HepG2 (cell line): ENCODE measurements around the gene NAMPT. TPM values are rescaled to one million over a fixed set of nuclear protein-coding genes. Genes with fewer than 3 reads are reported as not detected.

Experiments used
- ATAC-seq: fragments of 200-7000 bp; cut with Tn5 transposase; 3 replicates; pipeline ENCODE4 v1.9.1; 2020; ENCODE audit warnings: mild to moderate bottlenecking, moderate library complexity
- BruUV-seq: library from RNA; stranded (reverse); fragments of 400-500 nt; replicated peaks from 2 replicates; lab custom pipeline; 2021; lab: Mats Ljungman, UMichigan
- CTCF ChIA-PET: fragments of 300-600 bp; formaldehyde crosslinking; extraction: SDS; loops from one replicate; lab custom pipeline; 2021; ENCODE audit warnings: low total read pairs, inconsistent platforms, low intra/inter-chr PET ratio; lab: Yijun Ruan, JAX
- POLR2A ChIA-PET: fragments of 350-600 bp; sonication (Branson Sonifier 250); formaldehyde crosslinking; loops from one replicate; lab custom pipeline; 2020; ENCODE audit warnings: antibody characterized with exemption, inconsistent platforms; lab: Yijun Ruan, JAX
- DNase-seq: peaks from one replicate; pipeline ENCODE4 v3.0.0-alpha.2; 2015; ENCODE audit warnings: low spot score
- FAIRE-seq: peaks from 3 replicates; lab custom pipeline; 2011; peaks lifted over from hg19 to GRCh38; lab: Jason Lieb, UNC
- H2AFZ ChIP-seq: one replicate; pipeline ENCODE4 v1.6.1; 2011; ENCODE audit warnings: low read length, inconsistent platforms
- H3K27ac ChIP-seq: fragments of 300-600 bp; 3 replicates; pipeline ENCODE4 v1.8.0; 2011; ENCODE audit warnings: mixed run types, mild to moderate bottlenecking, mixed read lengths, low read length, inconsistent platforms; ENCODE audit not compliant: insufficient read depth; ENCODE audit errors: extremely low read length
- H3K27me3 ChIP-seq, 2 experiments: fragments of 200-600 bp in 1 of 2; 2 replicates in 1 of 2; 3 replicates in 1 of 2; pipeline versions ENCODE4 v1.6.0 to v1.8.0; 2011; ENCODE audit warnings: low read length in 2 of 2, mild to moderate bottlenecking in 2 of 2, moderate library complexity in 2 of 2, inconsistent platforms in 1 of 2; ENCODE audit not compliant: insufficient read depth in 2 of 2, control insufficient read depth in 1 of 2
- H3K36me3 ChIP-seq, 2 experiments: fragments of 200-600 bp in 1 of 2; replicated peaks in 1 of 2; 2 replicates in 1 of 2; 3 replicates in 1 of 2; pipeline versions ENCODE4 v1.5.1 to v1.8.0; 2011; ENCODE audit warnings: low read length in 2 of 2, inconsistent platforms in 1 of 2; ENCODE audit not compliant: insufficient read depth in 2 of 2, control insufficient read depth in 1 of 2
- H3K4me1 ChIP-seq: 2 replicates; pipeline ENCODE4 v1.5.1; 2012; ENCODE audit warnings: low read length, inconsistent platforms; ENCODE audit not compliant: insufficient read depth
- H3K4me2 ChIP-seq: 2 replicates; pipeline ENCODE4 v1.6.0; 2011; ENCODE audit warnings: low read depth, low read length, inconsistent platforms
- H3K4me3 ChIP-seq, 3 experiments: fragments of 200-600 bp in 1 of 3; sonication (generic), shearing (Covaris generic) in 1 of 3; replicated peaks in 1 of 3; 2 replicates each; pipeline ENCODE4 v1.5.1; 2011 to 2016; ENCODE audit warnings: low read length in 3 of 3, inconsistent platforms in 2 of 3, low read depth in 2 of 3, mild to moderate bottlenecking in 2 of 3, control low read depth in 1 of 3, mixed read lengths in 1 of 3; ENCODE audit not compliant: insufficient read depth in 1 of 3
- H3K79me2 ChIP-seq: one replicate; pipeline ENCODE4 v1.6.1; 2011; ENCODE audit warnings: low read length, inconsistent platforms; ENCODE audit not compliant: insufficient read depth
- H3K9ac ChIP-seq: 2 replicates; pipeline ENCODE4 v1.6.0; 2011; ENCODE audit warnings: mild to moderate bottlenecking, low read depth, low read length, inconsistent platforms; ENCODE audit not compliant: insufficient read depth
- H3K9me3 ChIP-seq: 2 replicates; pipeline ENCODE4 v1.5.1; 2012; ENCODE audit warnings: mild to moderate bottlenecking, low read length
- H4K20me1 ChIP-seq: 2 replicates; pipeline ENCODE4 v1.6.0; 2011; ENCODE audit warnings: inconsistent platforms, mild to moderate bottlenecking, low read length, moderate library complexity; ENCODE audit not compliant: insufficient read depth
- ARHGAP35 ChIP-seq: sonication (generic); formaldehyde crosslinking; IDR thresholded peaks from 2 replicates; pipeline ENCODE4 v1.9.0; 2022; ENCODE audit warnings: mild to moderate bottlenecking, inconsistent platforms, moderate library complexity, missing genetic modification reagents, borderline replicate concordance
- ATAD3A ChIP-seq: sonication (generic); formaldehyde crosslinking; IDR thresholded peaks from 2 replicates; pipeline ENCODE4 v1.4.0; 2020; ENCODE audit warnings: missing genetic modification reagents
- POLR2AphosphoS2 ChIP-seq: IDR thresholded peaks from 2 replicates; pipeline ENCODE4 v1.6.1; 2011; ENCODE audit warnings: low read depth, low read length, improper control_type of control experiment
- ZBTB3 ChIP-seq: sonication (generic); formaldehyde crosslinking; IDR thresholded peaks from 2 replicates; pipeline ENCODE4 v1.4.0; 2020; ENCODE audit warnings: low read depth, mild to moderate bottlenecking, moderate library complexity, missing genetic modification reagents, borderline replicate concordance
- ZNF180 ChIP-seq: sonication (generic); formaldehyde crosslinking; IDR thresholded peaks from 2 replicates; pipeline ENCODE4 v1.4.0; 2020; ENCODE audit warnings: low read depth, missing genetic modification reagents, borderline replicate concordance
- ZNF577 ChIP-seq: sonication (generic); formaldehyde crosslinking; IDR thresholded peaks from 2 replicates; pipeline ENCODE4 v1.4.0; 2020; ENCODE audit warnings: mild to moderate bottlenecking, low read depth, missing genetic modification reagents, borderline replicate concordance
- WGBS: methylation state at CpG from one replicate; pipeline ENCODE4 v1.1.6; 2017; ENCODE audit warnings: low lambda C conversion rate; 5-methylcytosine and 5-hydroxymethylcytosine counted together
- in situ Hi-C: cut with HindIII; loops from 2 replicates; pipeline ENCODE4 v1.10.0; 2017; ENCODE audit warnings: low pct_unique_long_range_greater_than_20kb; ENCODE audit not compliant: extremely low pct_ligation_motif_present
- intact Hi-C: fragments of 100-400 bp; cut with micrococcal nuclease; formaldehyde crosslinking; loops from one replicate; pipeline ENCODE4 v1.10.0; 2022; ENCODE audit not compliant: unreplicated experiment
- polyA plus RNA-seq, 8 experiments: library from polyadenylated mRNA; depleted of rRNA in 3 of 8; stranded (reverse) in 7 of 8; unstranded in 1 of 8; fragments of >200 nt; fragmentation: Illumina TruSeq in 4 of 8; extraction: Trizol in 4 of 8; gene quantifications; 2 replicates each; pipeline versions ENCODE4 v1.2.1 to v1.2.3, GENCODE V29; 2011 to 2016; ENCODE audit warnings: low read depth in 4 of 8, missing spikeins in 1 of 8, mixed read lengths in 1 of 8; ENCODE audit not compliant: insufficient read depth in 1 of 8
- total RNA-seq, 5 experiments: library from RNA; depleted of rRNA; stranded (reverse); fragments of >200 nt; fragmentation: Illumina TruSeq; extraction: Trizol; gene quantifications; 2 replicates each; pipeline ENCODE4 v1.2.3, GENCODE V29; 2016; ENCODE audit warnings: low read depth in 1 of 5
- TF ChIP-seq, protein P1 (sequence below): sonication (generic); formaldehyde crosslinking; IDR thresholded peaks from 2 replicates; pipeline ENCODE4 v1.4.0; 2020; ENCODE audit warnings: missing genetic modification reagents, borderline replicate concordance
- TF ChIP-seq, protein P2 (sequence below): sonication (generic); formaldehyde crosslinking; IDR thresholded peaks from 2 replicates; pipeline ENCODE4 v1.8.0; 2022; ENCODE audit warnings: mild to moderate bottlenecking, missing genetic modification reagents, borderline replicate concordance

The NAMPT gene
- total and polyA plus RNA-seq, 2 of the 13 experiments (the other 11 are each of a cell fraction or from before 2014, with no cell fraction given), result 15.8 to 67.7 TPM

DNA sequence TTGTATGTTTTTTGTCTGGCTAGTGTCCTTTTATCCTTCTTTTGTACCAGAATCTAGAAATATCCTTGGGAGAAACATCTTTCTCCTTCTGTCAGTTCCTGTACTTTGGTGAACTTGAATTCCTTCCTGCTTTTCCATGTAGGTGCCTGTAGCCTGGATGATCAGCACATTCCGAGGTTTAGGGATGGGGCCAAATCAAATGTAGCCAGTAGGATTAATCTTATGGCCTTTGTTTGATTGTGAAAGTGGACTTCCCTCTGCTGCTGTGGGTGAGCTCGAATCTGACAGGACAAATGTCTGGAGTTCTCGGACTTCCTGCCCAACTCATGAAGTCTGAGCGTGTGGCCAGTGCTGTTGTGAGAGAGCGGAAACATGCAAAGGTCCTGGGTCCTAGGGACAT, 33.2 kb upstream of the NAMPT start:
- ATAC-seq (no peak), DNase-seq (no peak)
- Histone ChIP-seq H3K9me3 (no peaks in the 10 kb centered on the region), H3K4me2 (no peak overlapping the region), H3K9ac (no peak overlapping the region), H3K36me3 (no peaks in the 10 kb centered on the region), H3K4me3 (no peak overlapping the region), H4K20me1 (no peaks in the 10 kb centered on the region), H3K27me3 (no peaks in the 10 kb centered on the region; a peak in 1 of 5 replicates)
- ChIA-PET POLR2A (no interaction called here), CTCF (no interaction called here)
- in situ Hi-C loops, result no loop called here
- BruUV-seq, result no TSS peak
- TF ChIP-seq, protein P1, sequence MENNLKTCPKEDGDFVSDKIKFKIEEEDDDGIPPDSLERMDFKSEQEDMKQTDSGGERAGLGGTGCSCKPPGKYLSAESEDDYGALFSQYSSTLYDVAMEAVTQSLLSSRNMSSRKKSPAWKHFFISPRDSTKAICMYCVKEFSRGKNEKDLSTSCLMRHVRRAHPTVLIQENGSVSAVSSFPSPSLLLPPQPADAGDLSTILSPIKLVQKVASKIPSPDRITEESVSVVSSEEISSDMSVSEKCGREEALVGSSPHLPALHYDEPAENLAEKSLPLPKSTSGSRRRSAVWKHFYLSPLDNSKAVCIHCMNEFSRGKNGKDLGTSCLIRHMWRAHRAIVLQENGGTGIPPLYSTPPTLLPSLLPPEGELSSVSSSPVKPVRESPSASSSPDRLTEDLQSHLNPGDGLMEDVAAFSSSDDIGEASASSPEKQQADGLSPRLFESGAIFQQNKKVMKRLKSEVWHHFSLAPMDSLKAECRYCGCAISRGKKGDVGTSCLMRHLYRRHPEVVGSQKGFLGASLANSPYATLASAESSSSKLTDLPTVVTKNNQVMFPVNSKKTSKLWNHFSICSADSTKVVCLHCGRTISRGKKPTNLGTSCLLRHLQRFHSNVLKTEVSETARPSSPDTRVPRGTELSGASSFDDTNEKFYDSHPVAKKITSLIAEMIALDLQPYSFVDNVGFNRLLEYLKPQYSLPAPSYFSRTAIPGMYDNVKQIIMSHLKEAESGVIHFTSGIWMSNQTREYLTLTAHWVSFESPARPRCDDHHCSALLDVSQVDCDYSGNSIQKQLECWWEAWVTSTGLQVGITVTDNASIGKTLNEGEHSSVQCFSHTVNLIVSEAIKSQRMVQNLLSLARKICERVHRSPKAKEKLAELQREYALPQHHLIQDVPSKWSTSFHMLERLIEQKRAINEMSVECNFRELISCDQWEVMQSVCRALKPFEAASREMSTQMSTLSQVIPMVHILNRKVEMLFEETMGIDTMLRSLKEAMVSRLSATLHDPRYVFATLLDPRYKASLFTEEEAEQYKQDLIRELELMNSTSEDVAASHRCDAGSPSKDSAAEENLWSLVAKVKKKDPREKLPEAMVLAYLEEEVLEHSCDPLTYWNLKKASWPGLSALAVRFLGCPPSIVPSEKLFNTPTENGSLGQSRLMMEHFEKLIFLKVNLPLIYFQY (CRISPR knock-in tag), result no peak
- TF ChIP-seq ZNF180 (CRISPR knock-in tag), result no peak
- TF ChIP-seq, protein P2, sequence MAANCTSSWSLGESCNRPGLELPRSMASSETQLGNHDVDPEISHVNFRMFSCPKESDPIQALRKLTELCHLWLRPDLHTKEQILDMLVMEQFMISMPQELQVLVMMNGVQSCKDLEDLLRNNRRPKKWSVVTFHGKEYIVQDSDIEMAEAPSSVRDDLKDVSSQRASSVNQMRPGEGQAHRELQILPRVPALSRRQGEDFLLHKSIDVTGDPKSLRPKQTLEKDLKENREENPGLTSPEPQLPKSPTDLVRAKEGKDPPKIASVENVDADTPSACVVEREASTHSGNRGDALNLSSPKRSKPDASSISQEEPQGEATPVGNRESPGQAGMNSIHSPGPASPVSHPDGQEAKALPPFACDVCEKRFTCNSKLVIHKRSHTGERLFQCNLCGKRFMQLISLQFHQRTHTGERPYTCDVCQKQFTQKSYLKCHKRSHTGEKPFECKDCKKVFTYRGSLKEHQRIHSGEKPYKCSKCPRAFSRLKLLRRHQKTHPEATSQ (CRISPR knock-in tag), result no peak
- TF ChIP-seq ARHGAP35, result no peak
- TF ChIP-seq POLR2AphosphoS2, result no peak
- TF ChIP-seq ZBTB3, result no peak
- TF ChIP-seq ZNF577 (CRISPR knock-in tag), result no peak
- no peak for TF ChIP-seq ATAD3A
- TF ChIP-seq, all 625 proteins: peak for 0
- no peak overlapping the region for H3K27ac ChIP-seq
- 0 out of 2 replicates have a peak, but pooled peaks cover 8% of the 10 kb centered on the region for H3K4me1 ChIP-seq
- no peak for FAIRE-seq
- intact Hi-C loops, result no loop called here
- WGBS, result 31% methylated on average over 1 of the region's 5 CpGs
- no peak overlapping the region for H2AFZ ChIP-seq
- no peaks in the 10 kb centered on the region for H3K79me2 ChIP-seq
